Left ventricle myocardium inferior (tissue), 1 donor: ENCODE measurements around the gene NKX2-4. TPM values are rescaled to one million over a fixed set of nuclear protein-coding genes. Genes with fewer than 3 reads are reported as not detected.

Source experiments
- DNase-seq: peaks from one replicate; pipeline ENCODE4 v3.0.0-alpha.2; 2020
- H3K27ac ChIP-seq: fragments of 200-600 bp; replicated peaks from 2 replicates; pipeline ENCODE4 v1.8.0; 2021
- H3K27me3 ChIP-seq: fragments of 200-600 bp; 2 replicates; pipeline ENCODE4 v1.8.0; 2021; ENCODE audit warnings: low read depth
- H3K36me3 ChIP-seq: fragments of 200-600 bp; 2 replicates; pipeline ENCODE4 v1.8.0; 2021
- H3K4me1 ChIP-seq: fragments of 200-600 bp; 2 replicates; pipeline ENCODE4 v1.8.0; 2021
- H3K4me3 ChIP-seq: fragments of 200-600 bp; 2 replicates; pipeline ENCODE4 v1.8.0; 2021; ENCODE audit warnings: mild to moderate bottlenecking, moderate library complexity
- H3K9me3 ChIP-seq: fragments of 200-600 bp; replicated peaks from 2 replicates; pipeline ENCODE4 v1.8.0; 2021
- CTCF ChIP-seq: fragments of 200-600 bp; IDR thresholded peaks from 2 replicates; pipeline ENCODE4 v1.8.0; 2021; ENCODE audit warnings: antibody characterized with exemption, mild to moderate bottlenecking, borderline replicate concordance
- intact Hi-C: fragments of 100-400 bp; cut with micrococcal nuclease; formaldehyde crosslinking; loops from one replicate; pipeline ENCODE4 v1.11.0; 2022
- total RNA-seq: library from RNA; stranded (reverse); fragmentation: NEBNext Ultra II Directional; extraction: Animal tissue kit (Norgen Biotek cat#: 25700); gene quantifications from one replicate; pipeline ENCODE4 v1.2.1, GENCODE V29; 2021
- donor health status: DM: no; HTN: yes; CAD: no; lungs with severe emphysema.

The NKX2-4 gene
- total RNA-seq, 1 donor from 2014 or later: not detected

- H3K9me3 ChIP-seq: no peaks in the 10 kb centered on the region
- no peaks in the 10 kb centered on the region for H3K27me3 ChIP-seq
- peaks cover 76% of the 10 kb centered on the region for H3K36me3 ChIP-seq
- TF ChIP-seq CTCF: no peak
- H3K27ac ChIP-seq: no peak overlapping the region
- peaks cover 11% of the 10 kb centered on the region for H3K4me1 ChIP-seq
- no peak for DNase-seq
- intact Hi-C loops: no loop called here
- H3K4me3 ChIP-seq: no peak overlapping the region
Observed at GRCh38 chr20:21357844-21358243, 39.5 kb downstream of the NKX2-4 start.

- intact Hi-C loops: no loop called here
- H3K4me3 ChIP-seq: no peak overlapping the region
- peaks cover 65% of the 10 kb centered on the region for H3K36me3 ChIP-seq
- peaks cover 10% of the 10 kb centered on the region for H3K4me1 ChIP-seq
- H3K27me3 ChIP-seq: no peaks in the 10 kb centered on the region
- H3K9me3 ChIP-seq: no peaks in the 10 kb centered on the region
- DNase-seq: no peak
- TF ChIP-seq CTCF: no peak
- H3K27ac ChIP-seq: no peak overlapping the region
Observed at GRCh38 chr20:21356386-21356785, 40.9 kb downstream of the NKX2-4 start.

- Histone ChIP-seq H3K27me3 (no peaks in the 10 kb centered on the region), H3K9me3 (no peaks in the 10 kb centered on the region), H3K36me3 (peaks cover 65% of the 10 kb centered on the region), H3K4me1 (peaks cover 6% of the 10 kb centered on the region), H3K4me3 (no peak overlapping the region), H3K27ac (no peak overlapping the region)
- no peak for TF ChIP-seq CTCF
- no peak for DNase-seq
- intact Hi-C loops: no loop called here
Observed at GRCh38 chr20:21355981-21356380, 41.3 kb downstream of the NKX2-4 start.

GRCh38 chr20:21353236-21353635 lies 44.1 kb downstream of the NKX2-4 start:
- intact Hi-C loops: no loop called here
- H3K4me1 ChIP-seq: no peaks in the 10 kb centered on the region
- peaks cover 67% of the 10 kb centered on the region for H3K36me3 ChIP-seq

GRCh38 chr20:21352703-21353102 lies 44.6 kb downstream of the NKX2-4 start:
- H3K9me3 ChIP-seq: no peaks in the 10 kb centered on the region
- no peak overlapping the region for H3K27ac ChIP-seq
- no peaks in the 10 kb centered on the region for H3K4me1 ChIP-seq
- H3K27me3 ChIP-seq: no peaks in the 10 kb centered on the region
- no peak for DNase-seq
- TF ChIP-seq CTCF: no peak
- intact Hi-C loops: no loop called here
- no peak overlapping the region for H3K4me3 ChIP-seq
- peaks cover 67% of the 10 kb centered on the region for H3K36me3 ChIP-seq

More at GRCh38 chr20:21353236-21353635, 44.1 kb downstream of the NKX2-4 start:
- Histone ChIP-seq H3K27me3 (no peaks in the 10 kb centered on the region), H3K27ac (no peak overlapping the region), H3K9me3 (no peaks in the 10 kb centered on the region), H3K4me3 (no peak overlapping the region)
- no peak for TF ChIP-seq CTCF
- no peak for DNase-seq

Other genes with a start within 250 kb of the NKX2-4 start
- 33.7 TPM for gene XRN2, start 94.2 kb downstream of the NKX2-4 start, total RNA-seq
- gene NKX2-2, start 116.5 kb upstream of the NKX2-4 start, total RNA-seq: not detected